Transverse colon (tissue), 4 donors: Measurements from ENCODE around the gene MLF2. TPM values are rescaled to one million over a fixed set of nuclear protein-coding genes. Genes with fewer than 3 reads are reported as not detected.

Experiments used
- DNase-seq: peaks from one replicate; pipeline ENCODE4 v3.0.0-alpha.2; 2019
- H3K27ac ChIP-seq, 4 donors: fragments of 200-600 bp; sonication (generic); 2 replicates each; pipeline ENCODE4 v1.5.1; 2016 to 2018; ENCODE audit warnings: inconsistent platforms in 4 of 4
- H3K27me3 ChIP-seq: fragments of 200-600 bp; sonication (generic); 2 replicates; pipeline ENCODE4 v1.5.1; 2017; ENCODE audit warnings: inconsistent platforms
- H3K36me3 ChIP-seq, 4 donors: fragments of 200-600 bp; sonication (generic); 2 replicates each; pipeline ENCODE4 v1.5.1; 2017 to 2019; ENCODE audit warnings: inconsistent platforms in 4 of 4
- H3K4me1 ChIP-seq, 4 donors: fragments of 200-600 bp; sonication (generic); 2 replicates each; pipeline ENCODE4 v1.5.1; 2017 to 2020; ENCODE audit warnings: inconsistent platforms in 4 of 4
- H3K4me3 ChIP-seq, 4 donors: fragments of 200-600 bp; sonication (generic); 1 replicate in 1 of 4; 2 replicates in 3 of 4; pipeline versions ENCODE4 v1.5.1 to v1.6.1; 2017 to 2019; ENCODE audit warnings: inconsistent platforms in 4 of 4
- H3K9me3 ChIP-seq, 2 donors: fragments of 200-600 bp; sonication (generic); 2 replicates each; pipeline ENCODE4 v1.5.1; 2017 to 2019; ENCODE audit warnings: inconsistent platforms in 2 of 2
- EP300 ChIP-seq: sonication (generic); formaldehyde crosslinking; IDR thresholded peaks from one replicate; pipeline ENCODE4 v1.6.1; 2017; ENCODE audit warnings: antibody characterized with exemption, low read depth
- POLR2A ChIP-seq: fragments of 450-650 bp; IDR thresholded peaks from one replicate; pipeline ENCODE4 v1.6.1; 2016; ENCODE audit warnings: antibody characterized with exemption, mild to moderate bottlenecking, moderate library complexity
- POLR2AphosphoS5 ChIP-seq, 3 donors: sonication (generic); formaldehyde crosslinking; IDR thresholded peaks; one replicate each; pipeline ENCODE4 v1.6.1; 2016; ENCODE audit warnings: antibody characterized with exemption in 3 of 3
- WGBS, 2 donors: methylation state at CpG; one replicate each; pipeline ENCODE4 v1.1.5; 2018; ENCODE audit warnings: low coverage in 1 of 2; 5-methylcytosine and 5-hydroxymethylcytosine counted together
- in situ Hi-C, 4 donors: fragments of 200-750 bp; cut with MboI; loops; one replicate each; pipeline versions ENCODE4 v1.15.0 to v1.15.1; 2017; ENCODE audit warnings: low sequenced_read_pairs in 3 of 4, low pct_ligation_motif_present in 1 of 4, low pct_unique_long_range_greater_than_20kb in 1 of 4
- intact Hi-C: fragments of 100-400 bp; cut with DNase I; formaldehyde crosslinking; loops from one replicate; pipeline ENCODE4 v1.15.1; 2023; ENCODE audit warnings: low total_unique reads
- total RNA-seq, 4 donors: library from RNA; depleted of rRNA; stranded (reverse); fragments of >200 nt; gene quantifications; one replicate each; pipeline ENCODE4 v1.1.0, GENCODE V29; 2016
- TF ChIP-seq, protein P1 (sequence below), 5 experiments: fragments of 200-600 bp in 3 of 5; fragments of 450-650 bp in 2 of 5; sonication (generic) in 3 of 5; IDR thresholded peaks; 1 replicate in 2 of 5; 2 replicates in 3 of 5; pipeline ENCODE4 v1.5.1; 2016 to 2017; ENCODE audit warnings: antibody characterized with exemption in 5 of 5, inconsistent platforms in 3 of 5, mild to moderate bottlenecking in 2 of 5, moderate library complexity in 1 of 5

The MLF2 gene, protein sequence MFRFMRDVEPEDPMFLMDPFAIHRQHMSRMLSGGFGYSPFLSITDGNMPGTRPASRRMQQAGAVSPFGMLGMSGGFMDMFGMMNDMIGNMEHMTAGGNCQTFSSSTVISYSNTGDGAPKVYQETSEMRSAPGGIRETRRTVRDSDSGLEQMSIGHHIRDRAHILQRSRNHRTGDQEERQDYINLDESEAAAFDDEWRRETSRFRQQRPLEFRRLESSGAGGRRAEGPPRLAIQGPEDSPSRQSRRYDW
- 100 to 1,000 TPM; 100 to 360 (median 164) TPM for total RNA-seq

DNA sequence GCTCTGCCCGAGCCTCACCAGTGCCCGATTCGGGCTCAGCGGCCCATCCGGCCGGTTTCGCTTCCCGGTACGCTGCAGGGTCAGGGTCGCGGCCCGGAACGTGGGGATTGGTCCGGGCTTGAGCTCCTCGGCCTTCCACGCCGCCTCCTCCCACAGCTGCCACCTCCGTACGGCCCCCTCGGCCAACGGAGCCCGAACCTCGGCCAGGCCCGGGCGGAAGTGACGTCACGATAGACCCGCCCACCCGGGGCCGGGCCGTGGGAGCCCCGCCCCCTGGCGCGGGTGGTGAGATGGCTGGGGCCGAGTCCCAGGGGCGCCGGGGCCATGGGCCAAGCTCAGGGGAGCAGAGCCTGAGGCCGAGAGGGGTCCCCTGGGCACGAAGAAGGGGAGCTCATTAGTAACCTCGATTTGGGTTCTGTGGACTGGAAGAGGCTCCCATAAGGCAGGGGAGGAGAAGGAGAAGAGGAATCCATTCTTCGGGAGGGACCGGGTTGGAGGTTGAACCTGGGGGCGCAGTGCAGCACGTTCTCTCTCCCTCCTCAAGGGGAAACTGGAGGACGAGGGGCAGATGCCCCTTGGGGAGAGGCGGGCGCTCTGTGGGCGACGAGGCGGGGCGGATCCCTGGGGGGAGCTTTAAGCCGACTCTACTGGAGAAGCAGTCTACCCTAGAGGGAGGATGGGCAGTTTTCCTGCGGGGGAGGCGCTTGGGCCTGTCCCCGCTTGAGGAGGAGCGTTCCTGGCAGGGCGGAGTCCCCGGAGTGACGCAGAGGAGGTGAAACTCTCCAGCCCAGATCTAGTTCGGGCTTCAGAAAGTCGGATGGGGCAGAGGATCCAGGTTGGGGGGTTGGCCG is at the start of gene MLF2:
TSS of gene MLF2 (minus strand) at position 221 of the 851 bp plus-strand sequence. CDS start 807 bp downstream, outside the sequence.
- intact Hi-C loops (no loop called here), in situ Hi-C loops (no loop called here)
- peak within 1 kb of the TSS; percentile 98 to 99 (median 99) for H3K27ac ChIP-seq
- H3K4me3 ChIP-seq, result peak within 1 kb of the TSS; percentile 78 to 93 (median 84)
- peaks cover 12 to 22% (median 15%) of the 10 kb centered on the region in 4 donors for H3K4me1 ChIP-seq
- peak; percentile 99 for DNase-seq
- H3K27me3 ChIP-seq, result no peaks in the 10 kb centered on the region
- no peaks in the 10 kb centered on the region for H3K9me3 ChIP-seq
- H3K36me3 ChIP-seq, result peaks cover 0 to 30% (median 17%) of the 10 kb centered on the region in 4 donors
- peak; percentile 96 for TF ChIP-seq POLR2A
- peak; percentile 96 to 99 (median 98) for TF ChIP-seq POLR2AphosphoS5 (IDR thresholded peaks at IDR 0.05)
- TF ChIP-seq, protein P1, sequence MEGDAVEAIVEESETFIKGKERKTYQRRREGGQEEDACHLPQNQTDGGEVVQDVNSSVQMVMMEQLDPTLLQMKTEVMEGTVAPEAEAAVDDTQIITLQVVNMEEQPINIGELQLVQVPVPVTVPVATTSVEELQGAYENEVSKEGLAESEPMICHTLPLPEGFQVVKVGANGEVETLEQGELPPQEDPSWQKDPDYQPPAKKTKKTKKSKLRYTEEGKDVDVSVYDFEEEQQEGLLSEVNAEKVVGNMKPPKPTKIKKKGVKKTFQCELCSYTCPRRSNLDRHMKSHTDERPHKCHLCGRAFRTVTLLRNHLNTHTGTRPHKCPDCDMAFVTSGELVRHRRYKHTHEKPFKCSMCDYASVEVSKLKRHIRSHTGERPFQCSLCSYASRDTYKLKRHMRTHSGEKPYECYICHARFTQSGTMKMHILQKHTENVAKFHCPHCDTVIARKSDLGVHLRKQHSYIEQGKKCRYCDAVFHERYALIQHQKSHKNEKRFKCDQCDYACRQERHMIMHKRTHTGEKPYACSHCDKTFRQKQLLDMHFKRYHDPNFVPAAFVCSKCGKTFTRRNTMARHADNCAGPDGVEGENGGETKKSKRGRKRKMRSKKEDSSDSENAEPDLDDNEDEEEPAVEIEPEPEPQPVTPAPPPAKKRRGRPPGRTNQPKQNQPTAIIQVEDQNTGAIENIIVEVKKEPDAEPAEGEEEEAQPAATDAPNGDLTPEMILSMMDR (IDR thresholded peaks at IDR 0.05), result peak in 2 of 5 experiments; percentile 98
- TF ChIP-seq EP300, result peak; percentile 23
- WGBS, 2 donors, result 0% methylated on average over 39 of the region's 62 CpGs; no CpG with 5 or more reads in 1 of the 2 donors

DNA sequence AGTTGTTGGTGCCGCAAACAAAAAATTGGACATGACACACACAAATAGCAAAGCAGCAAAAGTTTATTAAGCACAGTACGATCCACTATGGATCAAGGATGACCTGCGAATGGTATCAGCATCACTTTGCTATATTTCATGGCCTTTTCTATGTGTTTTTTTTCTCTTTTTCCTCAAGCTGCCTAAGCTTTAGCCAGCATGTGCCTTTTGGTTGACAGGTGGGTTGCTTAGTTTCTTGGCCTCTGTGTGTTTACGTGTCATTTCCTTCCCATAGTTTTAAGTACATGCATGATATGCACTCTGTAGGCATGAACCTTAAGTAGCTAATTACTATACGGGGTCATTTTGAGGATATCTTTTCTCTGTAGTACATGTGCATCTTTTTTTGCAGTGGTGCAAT is 46.2 kb upstream of the MLF2 start:
- in situ Hi-C loops, result no loop called here

DNA sequence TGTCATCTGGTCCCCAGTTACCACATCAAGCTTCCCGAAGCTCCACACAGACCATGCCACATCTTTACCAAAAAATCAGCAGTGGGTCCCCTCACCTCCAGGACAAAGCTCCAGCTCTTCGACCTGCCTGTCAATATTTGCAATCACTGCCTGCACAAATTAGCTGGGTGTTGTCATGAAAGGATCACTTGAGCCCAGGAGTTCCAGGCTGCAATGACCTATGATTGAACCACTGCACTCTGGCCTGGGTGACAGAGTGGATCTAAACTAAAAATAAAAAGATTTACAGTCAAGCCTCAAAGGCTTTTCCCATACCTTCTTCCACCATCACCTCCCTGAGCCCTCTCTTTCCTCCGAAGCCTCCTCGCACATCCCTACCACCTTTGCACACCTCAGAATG is 43.6 kb upstream of the MLF2 start:
- no peak for DNase-seq
- Histone ChIP-seq H3K27me3 (no peaks in the 10 kb centered on the region), H3K9me3 (no peaks in the 10 kb centered on the region), H3K36me3 (no peaks in the 10 kb centered on the region), H3K4me1 (peaks cover 0 to 14% (median 3%) of the 10 kb centered on the region in 4 donors), H3K27ac (no peak overlapping the region), H3K4me3 (no peak overlapping the region)
- WGBS, 2 donors, result 85% methylated on average over 4 of the region's 4 CpGs; no CpG with 5 or more reads in 1 of the 2 donors
- TF ChIP-seq, protein P1 (IDR thresholded peaks at IDR 0.05), result no peak
- TF ChIP-seq POLR2A (no peak), POLR2AphosphoS5 (IDR thresholded peaks at IDR 0.05) (no peak), EP300 (no peak)
- in situ Hi-C loops, result no loop called here
- intact Hi-C loops, result no loop called here

More for the DNA sequence above, 46.2 kb upstream of the MLF2 start:
- Histone ChIP-seq H3K36me3 (no peaks in the 10 kb centered on the region), H3K9me3 (no peaks in the 10 kb centered on the region), H3K4me1 (no peaks in the 10 kb centered on the region), H3K4me3 (no peak overlapping the region), H3K27ac (no peak overlapping the region), H3K27me3 (no peaks in the 10 kb centered on the region)
- intact Hi-C loops, result no loop called here
- 81 to 88% methylated on average over 5 of the region's 5 CpGs for WGBS, 2 donors
- DNase-seq, result no peak
- TF ChIP-seq, protein P1 (IDR thresholded peaks at IDR 0.05), result no peak
- TF ChIP-seq POLR2A, result no peak
- no peak for TF ChIP-seq EP300
- TF ChIP-seq POLR2AphosphoS5 (IDR thresholded peaks at IDR 0.05), result no peak

DNA sequence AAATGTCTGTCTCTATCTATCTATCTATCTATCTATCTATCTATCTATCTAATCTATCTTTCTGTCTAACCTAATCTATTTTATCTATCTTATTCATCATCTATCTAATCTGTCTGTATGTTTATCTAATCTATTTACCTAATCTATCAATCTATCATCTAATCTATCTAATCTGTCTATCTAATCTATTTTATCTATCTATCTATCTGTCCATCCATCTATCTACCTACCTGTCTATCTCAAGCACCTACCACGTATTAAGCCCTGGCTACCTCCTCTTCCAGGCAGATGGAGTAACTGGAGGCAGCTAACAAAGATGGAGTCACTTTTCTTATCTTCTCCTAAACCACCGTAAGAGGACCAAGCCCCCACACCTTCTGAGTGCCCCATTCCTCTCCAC is 42.1 kb upstream of the MLF2 start:
- DNase-seq, result no peak
- 81 to 85% methylated on average over 2 of the region's 2 CpGs for WGBS, 2 donors
- no peaks in the 10 kb centered on the region for H3K27me3 ChIP-seq
- in situ Hi-C loops, result no loop called here
- H3K27ac ChIP-seq, result no peak overlapping the region
- no peaks in the 10 kb centered on the region for H3K9me3 ChIP-seq
- no peaks in the 10 kb centered on the region for H3K36me3 ChIP-seq
- intact Hi-C loops, result no loop called here
- no peak overlapping the region for H3K4me3 ChIP-seq
- TF ChIP-seq, protein P1 (IDR thresholded peaks at IDR 0.05), result no peak
- TF ChIP-seq POLR2AphosphoS5 (IDR thresholded peaks at IDR 0.05), result no peak
- no peak for TF ChIP-seq POLR2A
- no peak for TF ChIP-seq EP300
- H3K4me1 ChIP-seq, result peaks cover 0 to 14% (median 3%) of the 10 kb centered on the region in 4 donors
